GM21526 (cell line): ENCODE data around the gene AHI1.
A peak's percentile ranks its signal among the peaks of the same experiment; 100 is the strongest.

Experiments used
- ATAC-seq: cut with Tn5 transposase; IDR thresholded peaks from one replicate; pipeline ENCODE4 v1.9.1; 2021; ENCODE audit warnings: moderate library complexity; ENCODE audit not compliant: unreplicated experiment, low FRiP score

AHI1 gene

GRCh38 chr6:135243871-135244796, 253.4 kb downstream of the AHI1 start:
- ATAC-seq, result no peak

- ATAC-seq, result no peak
Observed at GRCh38 chr6:135240711-135241110, 256.8 kb downstream of the AHI1 start.

GRCh38 chr6:135236732-135237131, 260.8 kb downstream of the AHI1 start:
- ATAC-seq, result no peak

GRCh38 chr6:135236319-135236718, 261.2 kb downstream of the AHI1 start:
- ATAC-seq, result no peak

- no peak for ATAC-seq
Observed at GRCh38 chr6:135235716-135236115, 261.8 kb downstream of the AHI1 start.

GRCh38 chr6:135234492-135234780, 263.1 kb downstream of the AHI1 start:
- ATAC-seq, result no peak

GRCh38 chr6:135233686-135234491, 263.7 kb downstream of the AHI1 start:
- ATAC-seq, result peak; percentile 50
